ENCODE results near the gene GZF1.

DNA sequence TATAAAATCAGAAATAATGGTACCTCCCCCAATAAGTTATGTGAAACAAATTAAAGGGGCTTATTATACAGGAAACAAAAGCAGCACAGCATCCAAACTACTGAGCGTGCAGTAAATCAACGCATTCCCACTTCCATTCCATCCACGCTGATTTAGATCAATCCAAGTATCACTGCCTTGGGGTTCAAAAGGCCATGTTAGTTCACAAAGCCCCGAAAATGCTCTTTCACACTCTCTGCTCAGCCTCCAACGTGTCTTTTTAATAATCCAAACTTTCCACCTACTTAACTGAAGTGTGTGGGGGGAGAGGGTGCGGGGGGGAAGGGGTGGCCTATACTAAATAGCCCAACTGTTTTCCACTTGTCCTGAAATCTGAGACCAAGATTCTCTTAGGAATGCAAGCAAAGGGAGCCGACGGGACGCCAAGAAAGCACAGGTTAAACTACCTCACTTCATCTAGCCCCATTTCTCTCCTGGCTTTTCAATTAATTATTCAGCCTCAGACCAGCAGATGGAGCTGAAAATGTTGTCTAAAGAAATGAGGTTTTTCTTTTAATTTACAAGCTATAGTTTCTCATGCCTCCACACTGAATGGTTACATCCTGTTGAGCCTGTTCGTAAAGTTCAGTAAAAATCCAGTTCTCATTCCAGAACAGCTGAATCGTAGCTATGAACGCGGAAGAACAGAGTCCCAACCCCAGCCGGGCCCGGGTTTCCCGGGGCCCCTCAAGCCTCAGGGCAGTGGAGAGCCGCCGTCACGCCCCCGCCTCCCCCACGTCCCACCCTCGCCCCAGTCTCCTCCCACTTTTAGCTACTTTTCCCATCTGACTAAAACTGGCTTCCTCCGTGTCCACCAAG is 12.4 kb upstream of the GZF1 start:
- TF ChIP-seq CTCF (IDR thresholded peaks at IDR 0.05 in 8 of 11, conservative IDR thresholded peaks at IDR 0.05 in 3 of 11) (peak in 10 of 11 experiments; percentile 3 to 65 (median 55)), POLR2A (IDR thresholded peaks at IDR 0.05) (no peak)
